ENCODE results near the gene PRKCE. TPM values are rescaled to one million over a fixed set of nuclear protein-coding genes. Genes with fewer than 3 reads are reported as not detected.

PRKCE gene
- total RNA-seq, 1 experiment from 2014 or later = 1.3 TPM

DNA sequence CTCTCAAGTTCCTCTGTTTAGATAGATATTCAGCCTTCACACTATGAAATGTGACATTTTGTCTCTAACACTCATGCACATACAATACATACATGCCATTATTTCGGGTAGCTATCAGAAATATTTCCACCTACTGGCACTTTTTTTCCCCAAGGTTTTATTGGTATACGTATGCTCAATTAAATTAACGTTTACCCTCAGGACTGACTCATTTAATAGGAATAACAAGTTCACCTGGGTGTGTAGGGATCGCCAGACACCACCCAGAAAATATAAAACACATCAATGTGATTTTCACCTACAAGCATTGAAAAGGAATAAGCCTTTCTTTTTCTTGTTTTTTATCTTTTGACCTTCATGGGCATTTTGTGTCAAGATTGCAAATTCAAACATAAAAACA lies 507.2 kb downstream of the PRKCE start:
- DNase-seq = no peak
- Histone ChIP-seq H3K9me3 (ENCODE audit: control insufficient read depth, low read depth, low read length) (no peaks in the 10 kb centered on the region), H3K4ac (ENCODE audit: low read depth, low read length) (no peak overlapping the region), H3K14ac (ENCODE audit: insufficient read depth, low read length) (no peak overlapping the region), H2AK5ac (ENCODE audit: insufficient read length, low read length) (no peak overlapping the region), H2BK15ac (ENCODE audit: low read depth, low read length) (no peak overlapping the region), H2BK20ac (ENCODE audit: low read depth, low read length, poor library complexity, severe bottlenecking) (no peak overlapping the region), H3K27me3 (ENCODE audit: insufficient read depth, low read length) (no peaks in the 10 kb centered on the region), H3K79me2 (ENCODE audit: insufficient read depth, low read length) (no peaks in the 10 kb centered on the region), H4K5ac (ENCODE audit: insufficient read length, low read depth, low read length) (no peak overlapping the region), H3T11ph (ENCODE audit: low read length) (no peak overlapping the region), H2BK12ac (ENCODE audit: insufficient read length, low read depth, low read length) (no peak overlapping the region), H2BK120ac (ENCODE audit: low read depth, low read length, poor library complexity, severe bottlenecking) (no peak overlapping the region), H3K23me2 (ENCODE audit: insufficient read length, low read depth, low read length, poor library complexity, severe bottlenecking) (no peaks in the 10 kb centered on the region), H4K20me1 (ENCODE audit: control insufficient read depth, insufficient read depth, insufficient read length) (no peaks in the 10 kb centered on the region), H3K23ac (ENCODE audit: insufficient read length, low read depth, low read length) (no peak overlapping the region), H3K18ac (ENCODE audit: insufficient read length, low read depth, low read length) (no peak overlapping the region), H3K4me2 (ENCODE audit: insufficient read depth, insufficient read length, low read length) (no peak overlapping the region), H4K8ac (replicated peaks; ENCODE audit: insufficient read length, low read depth, low read length) (no peak overlapping the region), H2BK5ac (ENCODE audit: insufficient read length, low read length) (no peak overlapping the region), H3K27ac (ENCODE audit: insufficient read length, low read depth, low read length) (no peak overlapping the region), H3K9ac (ENCODE audit: extremely low read depth, insufficient read length, low read length) (no peak overlapping the region), H3K79me1 (ENCODE audit: insufficient read depth, low read depth, low read length, poor library complexity, severe bottlenecking) (no peaks in the 10 kb centered on the region), H4K91ac (ENCODE audit: insufficient read length, low read depth, low read length) (no peak overlapping the region), H3K56ac (ENCODE audit: insufficient read length, low read depth, low read length) (no peak overlapping the region), H3K4me1 (ENCODE audit: insufficient read depth, low read length) (no peaks in the 10 kb centered on the region), H2AFZ (ENCODE audit: low read length) (no peak overlapping the region)
- Mint-ChIP-seq H3K27me3 (ENCODE audit: low read depth) (peaks cover 9% of the 10 kb centered on the region), H3K4me3 (no peak overlapping the region), H3K4me1 (peaks cover 7 to 14% of the 10 kb centered on the region in 2 experiments), H3K9me3 (no peaks in the 10 kb centered on the region), H3K36me3 (ENCODE audit: insufficient read depth in 1 of 3, low read depth in 3 of 3) (no peaks in the 10 kb centered on the region), H3K27ac (no peak overlapping the region)
- TF ChIP-seq, protein P1, sequence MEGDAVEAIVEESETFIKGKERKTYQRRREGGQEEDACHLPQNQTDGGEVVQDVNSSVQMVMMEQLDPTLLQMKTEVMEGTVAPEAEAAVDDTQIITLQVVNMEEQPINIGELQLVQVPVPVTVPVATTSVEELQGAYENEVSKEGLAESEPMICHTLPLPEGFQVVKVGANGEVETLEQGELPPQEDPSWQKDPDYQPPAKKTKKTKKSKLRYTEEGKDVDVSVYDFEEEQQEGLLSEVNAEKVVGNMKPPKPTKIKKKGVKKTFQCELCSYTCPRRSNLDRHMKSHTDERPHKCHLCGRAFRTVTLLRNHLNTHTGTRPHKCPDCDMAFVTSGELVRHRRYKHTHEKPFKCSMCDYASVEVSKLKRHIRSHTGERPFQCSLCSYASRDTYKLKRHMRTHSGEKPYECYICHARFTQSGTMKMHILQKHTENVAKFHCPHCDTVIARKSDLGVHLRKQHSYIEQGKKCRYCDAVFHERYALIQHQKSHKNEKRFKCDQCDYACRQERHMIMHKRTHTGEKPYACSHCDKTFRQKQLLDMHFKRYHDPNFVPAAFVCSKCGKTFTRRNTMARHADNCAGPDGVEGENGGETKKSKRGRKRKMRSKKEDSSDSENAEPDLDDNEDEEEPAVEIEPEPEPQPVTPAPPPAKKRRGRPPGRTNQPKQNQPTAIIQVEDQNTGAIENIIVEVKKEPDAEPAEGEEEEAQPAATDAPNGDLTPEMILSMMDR (conservative IDR thresholded peaks at IDR 0.05) = no peak
- no CpG with 5 or more reads among the region's 4 CpGs for WGBS (ENCODE audit: extremely low coverage, insufficient read length, low lambda C conversion rate)
